T-cell (primary cell): ENCODE results near the gene PRSS38. TPM values are rescaled to one million over a fixed set of nuclear protein-coding genes. Genes with fewer than 3 reads are reported as not detected.
"Not testable (repeated sequence)": the region's sequence is repeated elsewhere in the genome, so short reads cannot be mapped to it uniquely, and the experiment has no call there.

ENCODE experiments used
- ATAC-seq, 4 experiments: fragments of 200-7000 bp in 3 of 4; fragments of 150-1000 bp in 1 of 4; cut with Tn5 transposase; replicated peaks in 1 of 4; 1 replicate in 3 of 4; 2 replicates in 1 of 4; pipeline ENCODE4 v1.10.0; 2021; ENCODE audit warnings: moderate library complexity in 3 of 4, mild to moderate bottlenecking in 2 of 4, moderate number of reproducible peaks in 1 of 4
- CTCF ChIA-PET, 2 donors: fragments of 300-600 bp; sonication (Branson Sonifier 250); formaldehyde crosslinking; loops; one replicate each; lab custom pipeline; 2022; ENCODE audit warnings: antibody characterized with exemption in 2 of 2; lab: Charles Lee
- POLR2A ChIA-PET, 2 donors: fragments of 300-600 bp; sonication (Branson Sonifier 250); formaldehyde crosslinking; loops; one replicate each; lab custom pipeline; 2022; ENCODE audit warnings: antibody characterized with exemption in 2 of 2; lab: Charles Lee
- DNase-seq, 35 experiments: peaks; one replicate each; pipeline versions ENCODE4 v3.0.0 to v3.0.0-alpha.2; 2013 to 2023
- H3K27ac ChIP-seq: one replicate; pipeline ENCODE4 v1.5.1; 2013; ENCODE audit warnings: low read length
- H3K27me3 ChIP-seq, 2 experiments: replicated peaks in 1 of 2; 1 replicate in 1 of 2; 2 replicates in 1 of 2; pipeline versions ENCODE4 v1.6.1 to v1.7.0; 2013; ENCODE audit warnings: low read length in 1 of 2, mixed read lengths in 1 of 2; ENCODE audit not compliant: control insufficient read depth in 2 of 2, insufficient read depth in 2 of 2; ENCODE audit errors: extremely low read depth in 1 of 2
- H3K36me3 ChIP-seq, 2 donors: 1 replicate in 1 of 2; 2 replicates in 1 of 2; pipeline versions ENCODE4 v1.6.1 to v1.7.0; 2013; ENCODE audit warnings: low read length in 1 of 2; ENCODE audit not compliant: control insufficient read depth in 2 of 2, insufficient read depth in 1 of 2; ENCODE audit errors: extremely low read depth in 1 of 2
- H3K4me1 ChIP-seq, 2 experiments: 1 replicate in 1 of 2; 2 replicates in 1 of 2; pipeline versions ENCODE4 v1.6.1 to v1.7.0; 2013; ENCODE audit warnings: low read length in 2 of 2, mixed read lengths in 1 of 2; ENCODE audit not compliant: insufficient read depth in 2 of 2, control insufficient read depth in 1 of 2; ENCODE audit errors: extremely low read depth in 1 of 2
- H3K4me3 ChIP-seq, 2 donors: 1 replicate in 1 of 2; 2 replicates in 1 of 2; pipeline versions ENCODE4 v1.5.1 to v1.7.0; 2013; ENCODE audit warnings: mild to moderate bottlenecking in 2 of 2, low read length in 1 of 2, moderate library complexity in 1 of 2; ENCODE audit not compliant: control insufficient read depth in 1 of 2; ENCODE audit errors: extremely low read depth in 1 of 2
- H3K9me3 ChIP-seq: 2 replicates; pipeline ENCODE4 v1.7.0; 2013
- H3K27ac Mint-ChIP-seq, 2 donors: one replicate each; pipeline ENCODE4 v1.8.0; 2020 to 2021; ENCODE audit warnings: mild to moderate bottlenecking in 2 of 2, mixed read lengths in 2 of 2
- H3K27me3 Mint-ChIP-seq, 2 donors: one replicate each; pipeline ENCODE4 v1.8.0; 2021 to 2022; ENCODE audit warnings: mixed read lengths in 2 of 2
- H3K36me3 Mint-ChIP-seq: one replicate; pipeline ENCODE4 v1.8.0; 2021; ENCODE audit warnings: mixed read lengths
- H3K4me1 Mint-ChIP-seq, 3 donors: one replicate each; pipeline ENCODE4 v1.8.0; 2020 to 2022; ENCODE audit warnings: mixed read lengths in 3 of 3, mild to moderate bottlenecking in 1 of 3
- H3K4me3 Mint-ChIP-seq, 3 donors: one replicate each; pipeline ENCODE4 v1.8.0; 2020 to 2022; ENCODE audit warnings: mild to moderate bottlenecking in 3 of 3, mixed read lengths in 3 of 3, moderate library complexity in 3 of 3
- H3K9me3 Mint-ChIP-seq, 3 donors: one replicate each; pipeline ENCODE4 v1.8.0; 2020 to 2022; ENCODE audit warnings: mixed read lengths in 3 of 3
- WGBS: methylation state at CpG from one replicate; pipeline ENCODE4 v1.1.5; 2013; ENCODE audit warnings: missing lambda C conversion rate; ENCODE audit not compliant: insufficient coverage; 5-methylcytosine and 5-hydroxymethylcytosine counted together
- total RNA-seq, 35 experiments: library from RNA in 6 of 35; stranded (reverse) in 6 of 35; fragments of 120-200 nt in 1 of 35; gene quantifications; one replicate each; pipeline versions ENCODE4 v1.2.1 to v1.2.4 and lab custom pipeline; 2013 to 2026

PRSS38 gene
- total RNA-seq, 5 donors from 2014 or later (not counting 1 experiment from before 2014, with no cell fraction given) = not detected

DNA sequence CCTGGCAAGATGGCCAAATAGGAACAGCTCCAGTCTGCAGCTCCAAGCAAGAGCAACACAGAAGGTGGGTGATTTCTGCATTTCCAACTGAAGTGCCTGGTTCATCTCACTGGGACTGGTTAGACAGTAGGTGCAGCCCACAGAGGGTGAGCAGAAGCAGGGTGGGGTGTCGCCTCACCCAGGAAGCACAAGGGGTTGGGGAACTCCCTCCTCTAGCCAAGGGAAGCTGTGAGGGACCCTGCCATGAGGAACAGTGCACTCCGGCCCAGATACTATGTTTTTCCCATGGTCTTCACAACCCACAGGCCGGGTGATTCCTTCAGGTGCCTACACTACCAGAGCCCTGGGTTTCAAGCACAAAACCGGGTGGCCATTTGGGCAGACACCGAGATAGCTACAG is 56.4 kb downstream of the PRSS38 start:
- Mint-ChIP-seq H3K4me1 (peaks cover 36 to 50% (median 45%) of the 10 kb centered on the region in 3 donors), H3K9me3 (peaks cover 0 to 11% (median 5%) of the 10 kb centered on the region in 3 donors), H3K4me3 (peak overlapping the region in 1 of 3 donors; percentile 62), H3K27ac (peak overlapping the region in 1 of 2 donors; percentile 61)
- POLR2A ChIA-PET, H3K36me3 ChIP-seq, H3K4me3 ChIP-seq, CTCF ChIA-PET, ATAC-seq, H3K36me3 Mint-ChIP-seq, H3K27ac ChIP-seq, DNase-seq, H3K9me3 ChIP-seq, H3K27me3 Mint-ChIP-seq, H3K27me3 ChIP-seq: not testable (repeated sequence)
- 60% methylated on average over 4 of the region's 5 CpGs for WGBS
- peaks cover 16 to 37% of the 10 kb centered on the region in 2 experiments for H3K4me1 ChIP-seq

DNA sequence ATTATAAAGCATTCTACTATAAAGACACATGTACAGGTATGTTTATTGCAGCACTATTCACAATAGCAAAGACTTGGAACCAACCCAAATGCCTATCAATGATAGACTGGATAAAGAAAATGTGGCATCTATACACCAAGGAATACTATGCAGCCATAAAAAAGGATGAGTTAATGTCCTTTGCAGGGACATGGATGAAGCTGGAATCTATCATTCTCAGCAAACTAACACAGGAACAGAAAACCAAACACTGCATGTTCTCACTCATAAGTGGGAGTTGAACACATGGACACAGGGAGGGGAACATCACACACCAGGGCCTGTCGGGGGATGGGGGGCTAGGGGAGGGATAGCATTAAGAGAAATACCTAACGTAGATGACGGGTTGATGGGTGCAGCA is 62.3 kb downstream of the PRSS38 start:
- H3K36me3 Mint-ChIP-seq, H3K4me3 Mint-ChIP-seq, H3K36me3 ChIP-seq, H3K27me3 Mint-ChIP-seq, ATAC-seq, H3K27ac ChIP-seq, POLR2A ChIA-PET, H3K4me3 ChIP-seq, H3K4me1 ChIP-seq, H3K9me3 ChIP-seq, H3K27me3 ChIP-seq, H3K27ac Mint-ChIP-seq, CTCF ChIA-PET, DNase-seq: not testable (repeated sequence)
- no CpG with 5 or more reads among the region's 3 CpGs for WGBS
- peaks cover 0 to 11% (median 8%) of the 10 kb centered on the region in 3 donors for H3K4me1 Mint-ChIP-seq
- H3K9me3 Mint-ChIP-seq = peaks cover 0 to 11% (median 5%) of the 10 kb centered on the region in 3 donors

DNA sequence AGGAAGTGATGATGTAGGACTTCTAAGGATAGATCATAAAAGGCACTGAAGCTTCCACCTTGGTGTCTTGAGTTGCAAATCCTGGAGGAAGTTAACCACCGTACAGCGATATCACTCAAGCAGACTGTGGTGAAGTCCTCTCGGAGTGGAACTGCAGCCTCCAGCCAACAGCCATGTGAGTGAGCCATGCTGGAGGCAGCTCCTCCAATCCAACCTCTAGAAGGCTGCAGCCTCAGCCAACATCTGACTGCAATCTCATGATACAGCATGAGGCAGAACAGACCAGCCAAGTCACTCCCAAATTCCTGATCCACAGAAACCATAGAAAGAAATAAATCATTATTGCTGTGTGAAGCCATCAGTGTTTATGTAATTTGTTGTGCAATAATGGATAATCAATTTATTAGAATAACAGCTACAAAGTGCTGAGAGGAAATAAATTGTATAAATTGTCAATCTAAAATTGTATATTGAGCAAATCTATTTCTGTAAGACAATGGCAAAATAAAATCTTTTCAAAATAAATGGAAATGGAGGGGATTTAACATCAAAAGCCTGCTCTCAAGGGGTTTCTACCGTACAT is 65.0 kb downstream of the PRSS38 start:
- DNase-seq (peak in 1 of 35 experiments; percentile 19), ATAC-seq (no peak)
- Mint-ChIP-seq H3K4me1 (peaks cover 4 to 22% (median 11%) of the 10 kb centered on the region in 3 donors), H3K36me3 (no peaks in the 10 kb centered on the region), H3K27ac (no peak overlapping the region), H3K9me3 (no peaks in the 10 kb centered on the region), H3K27me3 (no peaks in the 10 kb centered on the region), H3K4me3 (no peak overlapping the region)
- Histone ChIP-seq H3K4me3 (no peak overlapping the region), H3K27ac (no peak overlapping the region), H3K27me3 (peaks cover 0 to 4% of the 10 kb centered on the region in 2 experiments), H3K36me3 (no peaks in the 10 kb centered on the region), H3K9me3 (no peaks in the 10 kb centered on the region), H3K4me1 (peaks cover 10 to 27% of the 10 kb centered on the region in 2 experiments)
- POLR2A ChIA-PET = no interaction called here
- WGBS = 100% methylated on average over 2 of the region's 4 CpGs
- CTCF ChIA-PET = no interaction called here

DNA sequence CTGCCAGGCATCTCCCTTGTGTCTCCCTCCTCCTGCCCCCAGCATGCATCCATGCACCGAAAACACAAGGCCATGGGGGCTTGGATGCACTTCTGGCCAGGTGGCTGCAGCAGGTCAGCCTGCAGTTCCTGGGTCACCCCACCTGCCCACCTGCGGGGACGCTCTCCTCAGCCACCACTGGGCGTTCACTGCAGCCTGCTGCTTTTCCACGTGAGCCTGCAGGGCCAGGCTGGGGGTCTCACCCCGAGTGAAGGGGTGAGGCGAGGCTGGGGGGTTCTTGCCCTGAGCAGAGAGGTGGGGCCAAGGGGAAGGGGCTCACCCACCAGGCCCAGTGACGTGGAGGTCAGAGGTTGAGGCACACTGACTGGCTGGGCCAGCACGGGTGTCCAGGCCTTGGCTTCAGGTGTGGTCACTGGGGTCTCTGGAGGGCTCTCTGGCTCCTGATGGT is 67.6 kb downstream of the PRSS38 start:
- H3K27me3 Mint-ChIP-seq = no peaks in the 10 kb centered on the region
- H3K4me3 Mint-ChIP-seq = no peak overlapping the region
- 96% methylated on average over 7 of the region's 9 CpGs for WGBS
- ATAC-seq (no peak), DNase-seq (peak in 2 of 35 experiments; percentile 1 to 11)
- H3K4me1 Mint-ChIP-seq = peaks cover 14 to 37% (median 25%) of the 10 kb centered on the region in 3 donors
- no peaks in the 10 kb centered on the region for H3K36me3 Mint-ChIP-seq
- no peaks in the 10 kb centered on the region for H3K9me3 Mint-ChIP-seq
- H3K9me3 ChIP-seq = no peaks in the 10 kb centered on the region
- no peaks in the 10 kb centered on the region for H3K36me3 ChIP-seq
- peaks cover 23 to 54% of the 10 kb centered on the region in 2 experiments for H3K4me1 ChIP-seq
- ChIA-PET CTCF (no interaction called here), POLR2A (no interaction called here)
- peaks cover 0 to 4% of the 10 kb centered on the region in 2 experiments for H3K27me3 ChIP-seq
- H3K4me3 ChIP-seq = no peak overlapping the region
- H3K27ac Mint-ChIP-seq = peak overlapping the region; percentile 82 to 92
- no peak overlapping the region for H3K27ac ChIP-seq

DNA sequence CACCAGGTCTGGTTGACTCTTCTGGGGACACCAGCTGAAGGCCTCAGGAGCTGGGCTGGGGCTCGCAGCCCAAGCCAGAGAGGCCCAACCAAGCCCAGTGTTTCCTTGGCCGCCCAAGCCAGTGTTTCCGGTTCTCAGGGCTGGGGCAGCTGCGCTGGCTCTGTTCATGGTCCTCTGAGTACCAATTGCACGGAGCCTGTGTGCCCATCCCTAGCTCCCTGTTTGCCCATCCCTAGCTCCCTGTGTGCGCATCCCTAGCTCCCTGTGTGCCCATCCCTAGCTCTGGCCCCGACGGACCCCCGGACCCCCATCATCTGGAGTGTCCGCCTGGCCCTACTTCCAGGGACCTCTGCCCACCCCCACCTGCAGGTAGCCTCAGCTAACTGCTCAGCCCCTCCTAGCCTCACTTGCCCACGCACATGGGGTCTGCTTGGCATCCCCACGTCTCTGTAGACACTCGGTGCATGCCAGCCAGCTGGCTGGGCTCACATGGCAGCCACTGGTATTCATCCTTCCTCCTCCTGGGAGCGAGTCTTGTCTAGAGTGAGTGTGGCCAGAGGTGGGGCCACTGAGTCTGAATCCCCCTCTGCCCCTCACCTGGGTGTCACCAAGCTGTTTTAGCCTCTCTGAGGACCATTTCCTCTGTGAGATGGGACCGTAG is 68.3 kb downstream of the PRSS38 start:
- Mint-ChIP-seq H3K9me3 (no peaks in the 10 kb centered on the region), H3K27ac (peak overlapping the region; percentile 67 to 71), H3K36me3 (no peaks in the 10 kb centered on the region), H3K4me1 (peaks cover 14 to 39% (median 25%) of the 10 kb centered on the region in 3 donors), H3K4me3 (no peak overlapping the region), H3K27me3 (no peaks in the 10 kb centered on the region)
- POLR2A ChIA-PET = no interaction called here
- H3K27ac ChIP-seq = no peak overlapping the region
- H3K9me3 ChIP-seq = no peaks in the 10 kb centered on the region
- H3K4me1 ChIP-seq = peaks cover 23 to 60% of the 10 kb centered on the region in 2 experiments
- no peaks in the 10 kb centered on the region for H3K36me3 ChIP-seq
- no peak for ATAC-seq
- DNase-seq = peak in 2 of 35 experiments; percentile 0 to 11
- 95% methylated on average over 12 of the region's 15 CpGs for WGBS
- peaks cover 0 to 4% of the 10 kb centered on the region in 2 experiments for H3K27me3 ChIP-seq
- H3K4me3 ChIP-seq = no peak overlapping the region
- CTCF ChIA-PET = no interaction called here

DNA sequence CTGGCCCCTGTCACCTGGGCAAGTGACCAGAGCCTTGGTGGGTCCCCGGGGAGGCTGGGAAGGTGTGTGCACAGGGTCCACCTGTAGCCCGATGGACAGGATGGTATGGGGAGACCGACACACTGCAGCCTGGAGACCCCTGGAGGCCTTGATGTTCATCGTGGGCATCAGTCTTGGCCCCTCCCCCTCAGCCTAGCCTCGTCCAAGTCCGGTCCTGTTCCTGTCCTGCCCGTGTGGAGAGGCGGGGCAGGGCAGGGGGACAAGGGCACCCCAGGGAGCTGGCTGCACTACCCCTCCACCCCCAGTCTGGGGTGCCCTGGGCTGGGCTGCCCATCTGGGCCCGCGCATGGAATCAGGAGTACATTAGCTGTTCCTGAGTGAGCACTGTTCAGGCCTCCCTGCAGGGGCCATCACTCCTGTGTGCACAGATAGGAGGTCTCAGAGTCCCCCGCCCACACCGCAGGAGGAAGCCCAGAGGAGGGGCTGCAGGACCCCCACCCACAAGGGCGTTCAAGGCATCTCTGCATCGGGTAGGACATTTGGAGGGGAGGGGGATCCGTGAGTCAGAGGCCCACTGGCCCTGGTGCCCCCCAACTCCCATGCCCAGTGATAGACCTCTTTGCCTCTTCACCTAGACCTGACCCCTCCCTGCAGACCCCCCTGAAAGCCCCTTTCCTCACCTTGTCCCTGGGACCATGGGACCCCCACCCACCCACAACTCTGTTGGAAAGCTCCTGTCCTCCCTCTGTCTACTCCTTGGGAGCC is 69.1 kb downstream of the PRSS38 start:
- Histone ChIP-seq H3K27ac (no peak overlapping the region), H3K27me3 (peaks cover 0 to 4% of the 10 kb centered on the region in 2 experiments), H3K9me3 (no peaks in the 10 kb centered on the region), H3K4me3 (no peak overlapping the region), H3K4me1 (peaks cover 23 to 61% of the 10 kb centered on the region in 2 experiments), H3K36me3 (no peaks in the 10 kb centered on the region)
- Mint-ChIP-seq H3K4me3 (peak overlapping the region in 1 of 3 donors; percentile 80), H3K4me1 (peaks cover 17 to 41% (median 25%) of the 10 kb centered on the region in 3 donors), H3K36me3 (no peaks in the 10 kb centered on the region), H3K27me3 (no peaks in the 10 kb centered on the region), H3K9me3 (no peaks in the 10 kb centered on the region), H3K27ac (peak overlapping the region; percentile 67 to 96)
- 92% methylated on average over 5 of the region's 15 CpGs for WGBS
- POLR2A ChIA-PET = no interaction called here
- no peak for ATAC-seq
- DNase-seq = peak in 5 of 35 experiments; percentile 1 to 23 (median 5)
- CTCF ChIA-PET = no interaction called here
